D341Med (cell line): ENCODE results near the gene FERD3L.

ENCODE experiments used
- DNase-seq: peaks from one replicate; pipeline ENCODE4 v3.0.0; 2012; ENCODE audit warnings: low spot score

The FERD3L gene

DNA sequence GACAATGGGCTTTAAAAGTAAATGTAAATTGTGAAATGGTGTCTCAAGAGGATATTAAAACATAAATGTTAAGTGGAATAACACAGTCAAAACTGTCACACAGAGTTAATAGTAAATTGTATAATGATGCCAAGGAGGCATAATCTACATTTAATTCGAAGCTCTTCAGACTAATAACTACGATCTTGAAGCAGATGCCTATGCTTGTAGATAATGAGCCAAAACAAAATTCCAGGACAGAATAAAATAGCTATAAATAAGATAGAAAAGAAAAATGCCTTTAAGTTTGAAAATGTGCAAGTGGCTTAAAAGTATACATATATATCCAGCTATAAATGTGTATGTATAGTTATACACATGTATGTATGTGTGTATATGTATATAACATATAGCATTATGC, 45.3 kb downstream of the FERD3L start:
- no peak for DNase-seq

DNA sequence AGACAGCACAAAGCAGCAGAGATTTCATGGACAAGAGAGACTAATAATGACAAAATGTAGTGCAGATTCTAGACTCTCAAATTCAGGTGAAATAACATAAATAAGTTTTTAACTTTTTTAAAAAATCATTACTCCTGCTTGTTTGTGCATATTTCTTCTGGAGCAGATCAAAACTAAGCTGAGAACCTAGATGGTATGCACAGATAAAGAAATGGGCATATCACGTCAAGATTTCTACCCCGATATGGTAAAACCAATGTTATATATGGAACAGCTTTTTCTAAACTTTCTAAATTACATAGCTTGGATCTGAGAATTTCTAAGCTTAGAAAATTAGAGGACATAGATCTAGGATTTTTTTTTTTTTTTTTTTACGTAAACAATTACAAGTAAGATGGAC, 46.0 kb downstream of the FERD3L start:
- DNase-seq, result no peak

DNA sequence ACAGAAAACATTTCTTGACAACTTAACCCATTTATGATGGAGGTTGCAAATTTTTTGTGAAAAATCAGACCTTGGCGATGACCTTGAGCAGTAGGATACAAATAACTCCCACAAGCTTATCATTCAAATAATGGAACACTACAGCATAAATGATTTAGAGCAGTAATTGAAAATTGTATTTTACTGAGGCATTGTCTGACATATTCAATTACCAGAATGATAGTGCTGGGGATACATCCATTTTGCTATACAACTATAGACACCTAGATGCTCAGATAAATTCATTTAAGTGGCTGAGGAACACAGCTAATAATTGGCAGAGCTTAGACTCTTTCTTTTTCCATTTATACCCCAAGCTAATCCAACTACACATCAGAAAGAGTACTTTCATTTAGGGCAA, 46.7 kb downstream of the FERD3L start:
- no peak for DNase-seq

DNA sequence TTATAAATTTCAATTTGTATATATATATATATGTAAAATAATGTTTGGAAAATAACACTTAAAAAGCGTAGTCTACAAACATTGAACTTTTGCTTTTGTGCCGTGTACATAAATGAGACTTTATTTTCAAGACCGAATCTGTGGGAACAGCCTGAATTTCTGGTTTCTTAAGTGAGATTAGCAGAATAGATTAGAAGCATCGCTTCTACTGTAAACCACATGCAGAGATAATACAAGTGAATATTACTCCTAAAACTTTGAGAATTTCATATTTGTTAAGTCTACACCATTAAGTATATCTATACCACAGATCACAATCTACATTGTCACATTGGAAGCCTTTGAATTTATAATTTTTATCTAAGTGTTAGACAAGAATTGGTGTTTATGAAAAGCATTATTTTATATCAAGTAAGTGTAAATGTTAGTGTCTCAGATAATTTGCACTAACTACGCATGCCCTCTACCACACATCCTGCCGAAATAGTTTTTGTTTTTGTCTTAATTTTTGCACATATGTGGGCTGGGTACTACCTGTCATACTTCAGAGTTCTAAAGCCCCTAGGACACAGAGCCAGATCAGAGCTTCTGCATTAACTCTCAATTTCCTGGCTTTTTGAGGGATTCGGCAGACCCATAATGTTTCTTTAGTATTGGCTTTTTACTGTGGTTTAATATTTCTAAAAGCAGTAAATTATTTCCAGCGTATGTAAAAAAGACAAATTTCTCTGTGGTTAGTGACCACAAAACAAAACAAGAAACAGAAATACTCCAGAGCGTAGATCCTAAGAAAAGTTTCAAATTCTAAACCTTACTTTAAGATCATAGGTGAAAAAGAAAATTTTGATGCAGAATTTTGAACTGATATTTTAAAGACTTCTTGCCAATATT, 47.8 kb downstream of the FERD3L start:
- no peak for DNase-seq

DNA sequence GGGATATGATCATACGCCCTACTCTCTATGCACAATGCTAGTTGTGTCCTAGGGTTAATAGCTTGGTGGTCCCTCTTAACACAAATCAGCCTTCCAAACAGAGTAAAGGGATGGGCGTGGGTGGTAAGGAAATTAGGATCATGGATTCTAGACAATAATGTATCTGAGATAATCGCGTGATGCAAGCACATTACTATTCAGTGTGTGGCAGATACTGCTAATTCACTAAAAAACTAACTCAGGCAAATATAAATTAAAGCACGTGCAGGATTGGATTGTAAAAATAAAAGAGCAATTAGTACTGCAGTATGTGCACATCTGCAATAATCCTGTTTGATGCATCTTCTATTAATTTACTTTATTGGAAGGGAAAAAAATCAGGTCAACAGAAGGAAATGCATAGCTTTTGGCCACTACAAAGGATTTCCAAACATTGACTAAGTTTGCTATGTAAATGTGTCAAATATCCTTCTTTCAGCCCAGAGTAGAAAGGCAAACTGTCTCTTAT, 49.8 kb downstream of the FERD3L start:
- DNase-seq, result no peak
